H1 (cell line): ENCODE measurements around the gene SLC66A1. TPM values are rescaled to one million over a fixed set of nuclear protein-coding genes. Genes with fewer than 3 reads are reported as not detected.

Experiments
- CTCF ChIA-PET: fragments of 300-600 bp; sonication (Branson Sonifier 250); formaldehyde crosslinking; loops from one replicate; lab custom pipeline; 2021; ENCODE audit not compliant: partially characterized antibody; lab: Charles Lee
- POLR2A ChIA-PET: fragments of 300-600 bp; sonication (Branson Sonifier 250); formaldehyde crosslinking; loops from one replicate; lab custom pipeline; 2021; ENCODE audit warnings: inconsistent platforms; ENCODE audit not compliant: partially characterized antibody; lab: Charles Lee
- DNase-seq, 2 experiments: peaks; one replicate each; pipeline versions ENCODE4 v3.0.0 to v3.0.0-alpha.2; 2010 to 2022; ENCODE audit warnings: low spot score in 2 of 2, low read depth in 1 of 2, mixed read lengths in 1 of 2
- FAIRE-seq: peaks from 2 replicates; lab custom pipeline; 2011; peaks lifted over from hg19 to GRCh38; lab: Jason Lieb, UNC
- H2AFZ ChIP-seq: 2 replicates; pipeline ENCODE4 v1.8.1; 2012; ENCODE audit warnings: low read length, inconsistent platforms
- H2AK5ac ChIP-seq: 2 replicates; pipeline ENCODE4 v1.6.1; 2013; ENCODE audit warnings: low read depth, low read length
- H2BK120ac ChIP-seq: replicated peaks from 2 replicates; pipeline ENCODE3; 2013; ENCODE audit warnings: low read depth, low read length, inconsistent platforms
- H2BK12ac ChIP-seq: 2 replicates; pipeline ENCODE4 v1.6.1; 2013; ENCODE audit warnings: low read depth, low read length
- H2BK15ac ChIP-seq: 2 replicates; pipeline ENCODE4 v1.6.1; 2013; ENCODE audit warnings: low read length
- H2BK20ac ChIP-seq: 2 replicates; pipeline ENCODE4 v1.6.1; 2013; ENCODE audit warnings: low read length
- H2BK5ac ChIP-seq: 2 replicates; pipeline ENCODE4 v1.6.1; 2013; ENCODE audit warnings: low read depth, low read length
- H3K14ac ChIP-seq: 2 replicates; pipeline ENCODE4 v1.6.1; 2013; ENCODE audit warnings: inconsistent platforms; ENCODE audit not compliant: insufficient read length
- H3K18ac ChIP-seq: 2 replicates; pipeline ENCODE4 v1.6.1; 2013; ENCODE audit warnings: low read length; ENCODE audit errors: extremely low read depth
- H3K23ac ChIP-seq: 2 replicates; pipeline ENCODE4 v1.6.1; 2013; ENCODE audit warnings: inconsistent platforms; ENCODE audit not compliant: insufficient read length
- H3K23me2 ChIP-seq: 2 replicates; pipeline ENCODE4 v1.6.1; 2013; ENCODE audit warnings: low read depth, low read length
- H3K27ac ChIP-seq: 2 replicates; pipeline ENCODE4 v1.6.1; 2011; ENCODE audit warnings: low read depth, low read length, inconsistent platforms
- H3K27me3 ChIP-seq, 4 experiments: replicated peaks in 1 of 4; 1 replicate in 1 of 4; 2 replicates in 3 of 4; pipeline versions ENCODE4 v1.6.1 to v1.8.1; 2011 to 2013; ENCODE audit warnings: low read length in 3 of 4, mild to moderate bottlenecking in 3 of 4, inconsistent platforms in 2 of 4, mixed read lengths in 2 of 4, moderate library complexity in 1 of 4; ENCODE audit not compliant: control insufficient read depth in 3 of 4, insufficient read depth in 3 of 4; ENCODE audit errors: extremely low read depth in 1 of 4
- H3K36me3 ChIP-seq, 4 experiments: 2 replicates each; pipeline versions ENCODE4 v1.6.1 to v1.8.1; 2011 to 2013; ENCODE audit warnings: mild to moderate bottlenecking in 4 of 4, low read length in 3 of 4, moderate library complexity in 2 of 4, control low read depth in 1 of 4, inconsistent platforms in 1 of 4; ENCODE audit not compliant: insufficient read depth in 4 of 4, control insufficient read depth in 2 of 4
- H3K4ac ChIP-seq: replicated peaks from 2 replicates; pipeline ENCODE3; 2013; ENCODE audit warnings: low read length, low read depth, mixed read lengths, inconsistent platforms; ENCODE audit not compliant: insufficient read length
- H3K4me1 ChIP-seq, 4 experiments: replicated peaks in 1 of 4; 1 replicate in 1 of 4; 2 replicates in 3 of 4; pipeline versions ENCODE4 v1.6.1 to v1.8.1; 2011 to 2013; ENCODE audit warnings: low read length in 3 of 4, inconsistent platforms in 2 of 4, mixed read lengths in 1 of 4; ENCODE audit not compliant: insufficient read depth in 4 of 4, control insufficient read depth in 3 of 4
- H3K4me2 ChIP-seq, 2 experiments: 2 replicates each; pipeline versions ENCODE4 v1.6.1 to v1.8.1; 2011 to 2013; ENCODE audit warnings: low read depth in 2 of 2, low read length in 2 of 2, control low read depth in 1 of 2, inconsistent platforms in 1 of 2, mild to moderate bottlenecking in 1 of 2; ENCODE audit not compliant: insufficient read depth in 1 of 2
- H3K4me3 ChIP-seq, 4 experiments: fragments of 200-600, 300-600 bp in 1 of 4; sonication (generic), shearing (Covaris generic), sonication (Bioruptor Twin) in 1 of 4; 2 replicates each; pipeline versions ENCODE4 v1.5.1 to v1.8.1; 2011 to 2016; ENCODE audit warnings: low read length in 4 of 4, low read depth in 3 of 4, control low read depth in 2 of 4, inconsistent platforms in 2 of 4, mild to moderate bottlenecking in 2 of 4, mixed read lengths in 1 of 4, moderate library complexity in 1 of 4; ENCODE audit not compliant: insufficient read depth in 2 of 4; ENCODE audit errors: extremely low read depth in 1 of 4
- H3K56ac ChIP-seq: replicated peaks from 2 replicates; pipeline ENCODE3; 2013; ENCODE audit warnings: low read depth, mild to moderate bottlenecking, mixed read lengths, low read length, inconsistent platforms; ENCODE audit not compliant: insufficient read length
- H3K79me1 ChIP-seq: 2 replicates; pipeline ENCODE4 v1.6.1; 2013; ENCODE audit warnings: low read depth, low read length, control low read depth
- H3K79me2 ChIP-seq, 2 experiments: 2 replicates each; pipeline versions ENCODE4 v1.6.1 to v1.8.1; 2012 to 2013; ENCODE audit warnings: low read length in 2 of 2, mild to moderate bottlenecking in 2 of 2, inconsistent platforms in 1 of 2; ENCODE audit not compliant: insufficient read depth in 2 of 2, control insufficient read depth in 1 of 2
- H3K9ac ChIP-seq, 4 experiments: replicated peaks in 1 of 4; 1 replicate in 1 of 4; 2 replicates in 3 of 4; pipeline versions ENCODE4 v1.6.1 to v1.8.1; 2011 to 2013; ENCODE audit warnings: low read depth in 3 of 4, low read length in 3 of 4, control low read depth in 2 of 4, mild to moderate bottlenecking in 2 of 4, moderate library complexity in 2 of 4, inconsistent platforms in 1 of 4; ENCODE audit errors: extremely low read depth in 1 of 4
- H3K9me3 ChIP-seq, 2 experiments: 2 replicates each; pipeline versions ENCODE4 v1.6.1 to v1.8.1; 2012 to 2013; ENCODE audit warnings: mild to moderate bottlenecking in 2 of 2, moderate library complexity in 2 of 2, control low read depth in 1 of 2, inconsistent platforms in 1 of 2, low read depth in 1 of 2, low read length in 1 of 2, mixed read lengths in 1 of 2; ENCODE audit not compliant: insufficient read depth in 2 of 2
- H4K20me1 ChIP-seq, 2 experiments: replicated peaks in 1 of 2; 2 replicates each; pipeline versions ENCODE3 to v1.8.1; 2011 to 2013; ENCODE audit warnings: inconsistent platforms in 2 of 2, low read length in 2 of 2, mild to moderate bottlenecking in 1 of 2; ENCODE audit not compliant: insufficient read depth in 2 of 2, control insufficient read depth in 1 of 2
- H4K5ac ChIP-seq: 2 replicates; pipeline ENCODE4 v1.6.1; 2013; ENCODE audit warnings: low read length, low read depth, mixed read lengths, inconsistent platforms; ENCODE audit not compliant: insufficient read length
- H4K8ac ChIP-seq: 2 replicates; pipeline ENCODE4 v1.8.0; 2013; ENCODE audit warnings: mild to moderate bottlenecking, moderate library complexity, low read length, inconsistent platforms; ENCODE audit not compliant: insufficient read depth; ENCODE audit errors: extremely low read depth
- H4K91ac ChIP-seq: replicated peaks from 2 replicates; pipeline ENCODE3; 2013; ENCODE audit warnings: low read length, mixed read lengths, inconsistent platforms; ENCODE audit not compliant: insufficient read length
- GABPA ChIP-seq: IDR thresholded peaks from 2 replicates; pipeline ENCODE4 v1.6.1; 2011; ENCODE audit warnings: mild to moderate bottlenecking, low read length, moderate library complexity, borderline replicate concordance; ENCODE audit not compliant: insufficient read depth
- JUN ChIP-seq: IDR thresholded peaks from 2 replicates; pipeline ENCODE4 v1.6.1; 2011; ENCODE audit warnings: low read depth, mild to moderate bottlenecking, improper control_type of control experiment, low read length
- KDM4A ChIP-seq: IDR thresholded peaks from one replicate; pipeline ENCODE4 v1.7.1; 2012; ENCODE audit warnings: low read depth, mild to moderate bottlenecking, moderate library complexity, low read length, inconsistent platforms; ENCODE audit not compliant: severe bottlenecking
- WGBS, 2 experiments: shearing (Covaris generic) in 1 of 2; methylation state at CpG; one replicate each; pipeline versions ENCODE4 v1.1.6 to v1.1.7; 2013 to 2015; ENCODE audit warnings: low lambda C conversion rate in 2 of 2, mixed read lengths in 2 of 2, inconsistent platforms in 1 of 2, low coverage in 1 of 2, missing lambda C conversion rate in 1 of 2; ENCODE audit not compliant: insufficient replicate concordance in 2 of 2, insufficient coverage in 1 of 2, insufficient read length in 1 of 2; ENCODE audit errors: extremely low coverage in 1 of 2, missing lambda C conversion rate in 1 of 2; 5-methylcytosine and 5-hydroxymethylcytosine counted together
- polyA plus RNA-seq, 7 experiments: library from polyadenylated mRNA; depleted of rRNA in 3 of 7; stranded (reverse) in 5 of 7; unstranded in 2 of 7; fragments of >200 nt in 5 of 7; fragments of 200-250 nt in 2 of 7; gene quantifications; 1 replicate in 5 of 7; 2 replicates in 1 of 7; 4 replicates in 1 of 7; pipeline versions ENCODE4 v1.2.1 to v1.2.3, GENCODE V29; 2011 to 2013; ENCODE audit warnings: missing spikeins in 2 of 7, mixed read lengths in 2 of 7
- total RNA-seq: library from RNA; stranded (reverse); fragmentation: NEBNext Ultra II Directional; extraction: Animal tissue kit (Norgen Biotek cat#: 25700); gene quantifications from 2 replicates; pipeline ENCODE4 v1.2.1, GENCODE V29; 2021

The SLC66A1 gene
- total and polyA plus RNA-seq, 2 of the 8 experiments (the other 6 are each of a cell fraction or from before 2014, with no cell fraction given) = 16.8 to 27.9 TPM

GRCh38 chr1:19361611-19362147 lies 49.6 kb downstream of the SLC66A1 start:
- H2BK120ac ChIP-seq = no peak overlapping the region

More at GRCh38 chr1:19361611-19362147, 49.6 kb downstream of the SLC66A1 start:
- H3K4ac ChIP-seq = no peak overlapping the region
- H4K91ac ChIP-seq = no peak overlapping the region
- H3K27ac ChIP-seq = no peak overlapping the region
- no peak overlapping the region for H3K56ac ChIP-seq
- H3K18ac ChIP-seq = no peak overlapping the region
- POLR2A ChIA-PET = no interaction called here
- no peaks in the 10 kb centered on the region for H3K27me3 ChIP-seq
- no peak overlapping the region for H3K4me2 ChIP-seq
- peaks cover 9% of the 10 kb centered on the region for H3K79me1 ChIP-seq
- H3K9me3 ChIP-seq = no peaks in the 10 kb centered on the region
- H3K79me2 ChIP-seq = peaks cover 0 to 22% of the 10 kb centered on the region in 2 experiments; a peak in 2 of 4 replicates
- H3K36me3 ChIP-seq = no peaks in the 10 kb centered on the region
- CTCF ChIA-PET = interaction anchor here (0.5 to 8.1 kb wide), 7 partner anchors 8 to 289 kb away, joined by 3 to 56 read pairs (median 3); no protein-coding TSS in a partner anchor
- no peak for FAIRE-seq
- peaks cover 0 to 2% (median 0%) of the 10 kb centered on the region in 4 experiments; a peak in 1 of 7 replicates for H3K4me1 ChIP-seq
- H2BK15ac ChIP-seq = no peak overlapping the region
- no peak overlapping the region for H2AK5ac ChIP-seq
- TF ChIP-seq JUN (no peak), KDM4A (no peak), GABPA (no peak)
- peaks cover 11 to 16% of the 10 kb centered on the region in 2 experiments for H4K20me1 ChIP-seq
- DNase-seq = no peak
- no peak overlapping the region for H2BK20ac ChIP-seq
- H3K4me3 ChIP-seq = no peak overlapping the region
- no peak overlapping the region for H2BK5ac ChIP-seq
- H3K14ac ChIP-seq = no peak overlapping the region
- no peak overlapping the region for H2AFZ ChIP-seq
- H3K23me2 ChIP-seq = no peaks in the 10 kb centered on the region
- 86% methylated on average over 8 of the region's 8 CpGs; no CpG with 5 or more reads in 1 of the 2 experiments for WGBS, 2 experiments
- H3K9ac ChIP-seq = no peak overlapping the region
- no peak overlapping the region for H3K23ac ChIP-seq
- H4K8ac ChIP-seq = no peak overlapping the region
- H4K5ac ChIP-seq = no peak overlapping the region
- no peak overlapping the region for H2BK12ac ChIP-seq
